Measurements from ENCODE around the gene TJP1. TPM values are rescaled to one million over a fixed set of nuclear protein-coding genes. Genes with fewer than 3 reads are reported as not detected.

TJP1 gene
- total RNA-seq, 1 donor from 2014 or later, result 91.7 TPM

- TF ChIP-seq CTCF (IDR thresholded peaks at IDR 0.05), result no peak
- no peak overlapping the region for H3K4me3 Mint-ChIP-seq (ENCODE audit: unreplicated experiment)
- H3K27me3 Mint-ChIP-seq (ENCODE audit: low read depth), result no peaks in the 10 kb centered on the region
- H3K36me3 Mint-ChIP-seq (ENCODE audit: low read depth), result no peaks in the 10 kb centered on the region
- no peak overlapping the region for H3K27ac Mint-ChIP-seq (ENCODE audit: unreplicated experiment)
- H3K4me1 Mint-ChIP-seq (ENCODE audit: low read depth), result peaks cover 62% of the 10 kb centered on the region
- DNase-seq (ENCODE audit: low spot score), result no peak
- no peaks in the 10 kb centered on the region for H3K9me3 Mint-ChIP-seq (ENCODE audit: low read depth)
Measured at GRCh38 chr15:29811691-29812383, 10.4 kb downstream of the TJP1 start.

DNA sequence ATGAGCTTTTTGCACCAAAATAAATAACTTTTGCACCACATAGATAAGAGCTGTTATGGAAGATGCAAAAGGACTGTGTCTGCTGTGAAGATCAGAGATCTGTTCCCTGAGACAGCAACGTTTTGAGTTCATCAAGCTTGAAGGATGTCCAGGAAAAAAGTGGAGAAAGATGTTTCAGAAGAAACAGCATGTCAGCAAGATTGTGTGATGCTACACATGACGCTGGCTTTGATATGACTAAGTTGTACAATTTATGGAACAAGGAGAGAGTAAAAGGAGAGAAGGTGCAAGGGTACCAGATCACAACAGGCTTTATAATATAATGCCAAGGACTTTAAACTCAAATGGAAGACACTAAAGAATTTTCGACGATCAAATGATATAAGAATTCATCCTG is 16.6 kb downstream of the TJP1 start:
- Mint-ChIP-seq H3K4me1 (ENCODE audit: low read depth) (peaks cover 58% of the 10 kb centered on the region), H3K36me3 (ENCODE audit: low read depth) (no peaks in the 10 kb centered on the region), H3K27ac (ENCODE audit: unreplicated experiment) (no peak overlapping the region), H3K27me3 (ENCODE audit: low read depth) (no peaks in the 10 kb centered on the region), H3K9me3 (ENCODE audit: low read depth) (no peaks in the 10 kb centered on the region), H3K4me3 (ENCODE audit: unreplicated experiment) (no peak overlapping the region)
- no peak for TF ChIP-seq CTCF (IDR thresholded peaks at IDR 0.05)
- no peak for DNase-seq (ENCODE audit: low spot score)

DNA sequence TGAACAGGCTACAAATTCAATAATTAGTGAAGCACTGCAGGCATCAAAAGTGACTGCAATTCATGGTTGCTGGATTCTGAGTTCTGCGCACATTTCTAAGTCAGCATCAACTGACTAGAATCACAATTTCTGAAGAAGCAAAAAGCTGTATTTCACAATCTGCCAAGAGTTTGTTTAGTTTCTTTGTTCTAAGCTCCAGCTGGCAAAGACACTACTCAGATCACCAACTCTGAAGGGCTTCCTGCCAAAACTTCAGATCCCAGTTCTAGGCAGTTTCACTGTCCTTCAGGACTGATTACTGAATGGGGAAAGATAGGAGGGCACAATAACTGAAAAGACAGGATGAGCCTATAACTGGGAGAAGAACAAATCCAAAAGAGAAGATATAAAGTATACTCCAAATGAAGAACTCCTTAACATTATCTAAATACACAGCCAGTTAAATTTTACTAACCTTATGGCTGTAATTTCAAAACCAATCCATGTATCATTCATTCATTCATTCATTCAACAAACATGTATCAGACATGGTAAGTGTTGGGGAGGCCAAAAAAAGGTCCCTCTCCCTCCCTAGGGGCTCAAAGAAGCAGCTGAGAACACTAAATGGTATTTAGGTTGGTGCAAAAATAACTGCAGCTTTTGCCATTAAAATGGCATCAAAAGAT is 17.1 kb downstream of the TJP1 start:
- Mint-ChIP-seq H3K4me3 (ENCODE audit: unreplicated experiment) (no peak overlapping the region), H3K27me3 (ENCODE audit: low read depth) (no peaks in the 10 kb centered on the region), H3K36me3 (ENCODE audit: low read depth) (no peaks in the 10 kb centered on the region), H3K27ac (ENCODE audit: unreplicated experiment) (peak overlapping the region; percentile 33), H3K9me3 (ENCODE audit: low read depth) (no peaks in the 10 kb centered on the region), H3K4me1 (ENCODE audit: low read depth) (peaks cover 62% of the 10 kb centered on the region)
- DNase-seq (ENCODE audit: low spot score), result no peak
- no peak for TF ChIP-seq CTCF (IDR thresholded peaks at IDR 0.05)

- H3K4me1 Mint-ChIP-seq (ENCODE audit: low read depth), result peaks cover 61% of the 10 kb centered on the region
- no peak for TF ChIP-seq CTCF (IDR thresholded peaks at IDR 0.05)
- H3K4me3 Mint-ChIP-seq (ENCODE audit: unreplicated experiment), result no peak overlapping the region
- H3K36me3 Mint-ChIP-seq (ENCODE audit: low read depth), result peaks cover 1% of the 10 kb centered on the region
- H3K9me3 Mint-ChIP-seq (ENCODE audit: low read depth), result no peaks in the 10 kb centered on the region
- H3K27me3 Mint-ChIP-seq (ENCODE audit: low read depth), result no peaks in the 10 kb centered on the region
- peak overlapping the region; percentile 14 for H3K27ac Mint-ChIP-seq (ENCODE audit: unreplicated experiment)
- no peak for DNase-seq (ENCODE audit: low spot score)
Measured at GRCh38 chr15:29802411-29802810, 19.9 kb downstream of the TJP1 start.

GRCh38 chr15:29800491-29801366 is 21.5 kb downstream of the TJP1 start:
- no peak for DNase-seq (ENCODE audit: low spot score)
- Mint-ChIP-seq H3K27me3 (ENCODE audit: low read depth) (no peaks in the 10 kb centered on the region), H3K36me3 (ENCODE audit: low read depth) (peaks cover 7% of the 10 kb centered on the region), H3K4me3 (ENCODE audit: unreplicated experiment) (no peak overlapping the region), H3K4me1 (ENCODE audit: low read depth) (peaks cover 56% of the 10 kb centered on the region), H3K9me3 (ENCODE audit: low read depth) (no peaks in the 10 kb centered on the region), H3K27ac (ENCODE audit: unreplicated experiment) (no peak overlapping the region)
- TF ChIP-seq CTCF (IDR thresholded peaks at IDR 0.05), result no peak
